Mesenteric fat pad (tissue), 1 donor: ENCODE measurements around the gene GPRASP2. TPM values are rescaled to one million over a fixed set of nuclear protein-coding genes. Genes with fewer than 3 reads are reported as not detected.
"Not testable (repeated sequence)": the region's sequence is repeated elsewhere in the genome, so short reads cannot be mapped to it uniquely, and the experiment has no call there.

Source experiments
- DNase-seq: peaks from one replicate; pipeline ENCODE4 v3.0.0-alpha.2; 2020; ENCODE audit warnings: low spot score
- long read RNA-seq: library from polyadenylated mRNA; unstranded; transcript quantifications from one replicate; pipeline ENCODE4 v2.0.0, GENCODE V29; 2020
- total RNA-seq: library from RNA; stranded (reverse); fragmentation: NEBNext Ultra II Directional; extraction: Animal tissue kit (Norgen Biotek cat#: 25700); gene quantifications from one replicate; pipeline ENCODE4 v1.2.1, GENCODE V29; 2021
- donor health status: DM: yes; HTN: yes; CAD: no.

The GPRASP2 gene
- total RNA-seq = 5.5 TPM
- long read RNA-seq, partial matches to known transcripts = 0 of 2 reads
- long read RNA-seq, other reads (novel, unspliced or antisense) = 2 of 2 reads

GRCh38 chrX:102712216-102712966 is at the start of gene GPRASP2:
Gene GPRASP2 (plus strand): TSS chrX:102712448. CDS start chrX:102714870, 2,422 bp downstream.
- no peak for DNase-seq

- not testable (repeated sequence) for DNase-seq
These were observed 48.4 kb upstream of the GPRASP2 start for GRCh38 chrX:102663820-102664219.

- DNase-seq = not testable (repeated sequence)
These were observed 45.2 kb upstream of the GPRASP2 start for GRCh38 chrX:102667034-102667433.

- DNase-seq = no peak
These were observed 42.7 kb upstream of the GPRASP2 start for GRCh38 chrX:102669526-102669925.

GRCh38 chrX:102672856-102673255 is 39.4 kb upstream of the GPRASP2 start:
- no peak for DNase-seq

- DNase-seq = not testable (repeated sequence)
These were observed 34.8 kb upstream of the GPRASP2 start for GRCh38 chrX:102677479-102677878.

GRCh38 chrX:102684772-102685520 is 27.3 kb upstream of the GPRASP2 start:
- DNase-seq = no peak

- DNase-seq = no peak
These were observed 17.5 kb upstream of the GPRASP2 start for GRCh38 chrX:102694749-102695148.

GRCh38 chrX:102696306-102696705 is 15.9 kb upstream of the GPRASP2 start:
- DNase-seq = no peak

GRCh38 chrX:102697494-102697893 is 14.8 kb upstream of the GPRASP2 start:
- DNase-seq = no peak

- DNase-seq = no peak
These were observed 3.3 kb upstream of the GPRASP2 start for GRCh38 chrX:102708900-102709299.

GRCh38 chrX:102711872-102712215 is 404 bp upstream of the GPRASP2 start:
- no peak for DNase-seq

- no peak for DNase-seq
These were observed 855 bp downstream of the GPRASP2 start for GRCh38 chrX:102712981-102713625.

GRCh38 chrX:102714994-102715393 is 2.7 kb downstream of the GPRASP2 start:
- DNase-seq = no peak

GRCh38 chrX:102715967-102716366 is 3.7 kb downstream of the GPRASP2 start:
- DNase-seq = no peak

- DNase-seq = no peak
These were observed 8.3 kb downstream of the GPRASP2 start, which contains the start of gene GPRASP3 for GRCh38 chrX:102720237-102721168. Gene GPRASP3 (plus strand): TSS chrX:102720743. CDS start chrX:102748996, 28,253 bp downstream.

- not testable (repeated sequence) for DNase-seq
These were observed 8.9 kb downstream of the GPRASP2 start for GRCh38 chrX:102721169-102721506.

GRCh38 chrX:102723456-102723855 is 11.2 kb downstream of the GPRASP2 start:
- no peak for DNase-seq

- no peak for DNase-seq
These were observed 15.5 kb downstream of the GPRASP2 start for GRCh38 chrX:102727761-102728160.

- no peak for DNase-seq
These were observed 16.4 kb downstream of the GPRASP2 start for GRCh38 chrX:102728646-102729045.

- no peak for DNase-seq
These were observed 27.4 kb downstream of the GPRASP2 start for GRCh38 chrX:102739657-102740056.
